Suppressor macrophage treated with lipopolysaccharide for 4 hours (primary cell): ENCODE results near the gene C6orf52.
A peak's percentile ranks its signal among the peaks of the same experiment; 100 is the strongest.
"Not testable (repeated sequence)": the region's sequence is repeated elsewhere in the genome, so short reads cannot be mapped to it uniquely, and the experiment has no call there.

Source experiments
- DNase-seq: peaks from one replicate; pipeline ENCODE4 v3.0.0-alpha.2; 2020

Gene C6orf52

DNA sequence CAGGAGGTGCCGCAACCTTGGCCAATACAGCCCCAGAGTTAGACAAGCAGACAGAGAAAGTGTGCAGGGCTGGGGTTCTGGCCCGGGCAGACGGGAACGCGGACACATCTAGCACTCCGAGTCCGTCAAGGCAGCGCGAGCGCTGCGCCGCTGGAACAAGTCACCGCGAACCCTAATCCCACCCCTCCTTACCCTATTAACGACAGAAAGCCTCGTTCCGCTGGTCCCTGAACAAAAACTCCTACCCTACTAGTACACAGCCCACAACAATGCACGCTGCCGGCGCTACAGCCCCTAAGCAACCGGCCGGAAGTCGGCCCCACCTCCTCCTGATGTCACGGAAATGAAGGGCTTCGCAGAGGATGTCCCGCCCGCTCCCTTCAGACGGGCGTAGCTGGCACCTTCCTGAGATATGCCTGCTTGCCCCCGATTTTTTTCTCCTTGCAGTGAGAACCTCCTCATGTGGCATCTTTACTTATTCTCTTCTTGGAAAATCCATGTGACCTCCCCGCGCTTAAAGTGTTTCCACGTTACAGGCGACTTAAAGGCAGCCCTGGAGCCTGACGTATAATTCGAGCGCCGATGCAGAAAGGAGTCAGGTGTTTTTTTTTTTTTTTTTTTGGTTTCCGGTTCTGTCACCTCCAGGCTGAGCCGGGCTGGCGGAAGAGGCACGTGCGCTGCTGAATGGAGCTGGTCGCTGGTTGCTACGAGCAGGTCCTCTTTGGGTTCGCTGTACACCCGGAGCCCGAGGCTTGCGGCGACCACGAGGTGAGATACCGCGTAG, at the start of gene C6orf52, which contains the start of gene PAK1IP1:
Gene C6orf52, minus strand, starts transcription at position 315 of the 784 bp plus-strand sequence. CDS start 7,066 bp downstream, outside the sequence.
Gene PAK1IP1, plus strand, starts transcription at position 671 of the 784 bp plus-strand sequence. Its CDS starts 14 bp downstream, at position 685.
- peak; percentile 94 for DNase-seq

DNA sequence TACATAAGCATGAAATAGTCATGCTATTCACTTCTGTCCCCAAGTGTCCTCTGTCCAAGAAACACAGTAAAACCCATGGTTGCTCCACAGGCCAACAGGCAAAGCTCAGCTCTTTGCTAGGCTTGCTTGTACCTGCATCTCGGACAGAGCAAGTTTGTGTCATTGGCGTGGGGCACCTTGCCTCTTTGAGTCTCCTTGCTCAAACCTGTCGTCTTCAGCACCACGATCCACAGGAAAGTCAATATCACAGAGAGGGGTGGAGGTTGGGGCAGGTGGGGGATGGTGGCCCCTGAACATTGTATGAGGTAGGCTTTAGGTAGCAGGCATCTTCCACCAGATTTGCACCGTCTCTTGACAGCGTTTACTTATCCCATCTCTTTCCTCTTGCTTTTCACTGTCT, 49.1 kb upstream of the C6orf52 start:
- DNase-seq = no peak

DNA sequence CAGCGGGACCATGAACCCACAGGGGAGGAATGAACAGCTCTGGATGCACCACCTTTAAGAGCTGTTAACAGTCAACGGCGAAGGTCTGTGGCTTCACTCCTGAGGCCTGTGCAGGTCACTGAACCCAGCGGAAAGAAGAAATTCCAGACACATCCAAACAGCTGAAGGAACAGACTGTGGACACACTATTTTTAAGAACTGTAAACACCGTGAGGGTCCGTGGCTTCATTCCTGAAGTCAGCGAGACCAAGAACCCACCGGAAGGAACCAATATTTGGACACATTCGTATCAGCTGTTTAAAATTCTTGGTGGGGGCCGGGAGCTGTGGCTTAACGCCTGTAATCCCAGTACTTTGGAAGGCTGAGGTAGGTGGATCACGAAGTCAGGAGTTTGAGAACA, 47.8 kb upstream of the C6orf52 start:
- no peak for DNase-seq

DNA sequence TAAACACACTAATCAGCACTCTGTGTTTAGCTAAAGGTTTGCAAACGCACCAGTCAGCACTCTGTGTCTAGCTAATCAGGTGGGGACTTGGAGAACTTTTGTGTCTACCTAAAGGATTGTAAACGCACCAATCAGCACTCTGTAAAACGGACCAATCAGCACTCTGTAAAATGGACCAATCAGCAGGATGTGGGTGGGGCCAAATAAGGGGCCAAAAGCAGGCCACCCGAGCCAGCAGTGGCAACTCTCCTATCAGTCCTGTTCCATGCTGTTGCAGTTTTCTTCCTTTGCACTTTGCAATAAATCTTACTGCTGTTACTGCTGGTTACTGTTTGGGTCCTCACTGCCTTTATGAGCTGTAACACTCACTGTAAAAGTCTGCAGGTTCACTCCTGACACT, 47.2 kb upstream of the C6orf52 start:
- DNase-seq = not testable (repeated sequence)

DNA sequence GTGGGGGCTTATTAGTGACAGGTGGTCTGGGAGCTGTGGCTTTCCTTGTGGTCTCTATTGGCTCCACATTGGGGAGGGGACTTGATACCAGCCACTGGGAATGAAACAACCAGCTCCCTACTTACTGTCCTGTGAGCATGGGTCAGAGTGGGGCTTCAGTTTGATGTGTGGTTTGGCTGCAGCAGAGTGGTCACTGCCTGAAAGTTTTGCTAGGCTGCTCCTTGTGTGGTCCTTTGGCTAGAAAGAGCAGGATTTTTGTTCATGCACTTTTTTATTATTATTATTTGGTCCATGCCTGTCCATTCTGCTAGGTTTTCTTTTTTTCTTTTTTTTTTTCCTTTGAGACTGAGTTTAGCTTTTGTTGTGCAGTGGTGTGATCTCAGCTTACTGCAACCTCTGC, 45.6 kb upstream of the C6orf52 start:
- DNase-seq = no peak

DNA sequence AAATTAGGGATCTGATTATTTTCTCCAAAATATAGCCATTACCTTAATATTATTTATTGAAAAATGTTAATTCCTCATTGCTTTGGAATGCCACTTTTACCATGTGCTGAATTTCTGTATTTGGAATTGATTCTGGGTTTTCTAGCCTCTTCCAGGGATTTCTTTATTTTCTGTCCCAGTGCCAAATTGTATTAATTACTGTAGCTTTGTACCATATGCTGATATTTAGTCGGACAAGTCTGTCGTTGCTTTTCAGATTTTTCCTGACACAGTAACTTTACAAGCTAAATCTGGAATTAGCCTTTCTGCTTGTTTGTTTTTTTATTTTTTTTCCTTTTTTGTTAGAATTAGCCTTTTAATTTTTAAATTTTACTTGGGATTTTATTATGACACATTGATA, 42.3 kb upstream of the C6orf52 start:
- DNase-seq = no peak

DNA sequence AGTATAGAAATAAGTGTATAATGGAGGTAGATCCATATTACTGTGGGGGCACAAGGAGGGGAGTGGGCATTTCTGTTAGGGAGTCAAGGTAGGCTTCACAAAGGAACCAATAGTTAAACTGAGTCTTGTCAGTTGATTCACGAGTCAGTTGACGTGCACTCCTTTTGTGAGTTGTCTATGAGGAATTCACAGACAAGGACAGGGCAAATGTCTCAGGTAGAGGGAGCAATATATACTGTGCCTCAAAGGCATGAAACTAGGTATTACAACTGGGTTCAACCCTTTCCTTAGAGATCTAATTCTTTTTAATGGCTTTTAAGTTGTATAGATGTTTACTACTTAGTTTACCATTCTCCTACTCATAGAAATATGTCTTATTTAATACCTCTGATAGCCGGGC, 39.4 kb upstream of the C6orf52 start:
- no peak for DNase-seq

DNA sequence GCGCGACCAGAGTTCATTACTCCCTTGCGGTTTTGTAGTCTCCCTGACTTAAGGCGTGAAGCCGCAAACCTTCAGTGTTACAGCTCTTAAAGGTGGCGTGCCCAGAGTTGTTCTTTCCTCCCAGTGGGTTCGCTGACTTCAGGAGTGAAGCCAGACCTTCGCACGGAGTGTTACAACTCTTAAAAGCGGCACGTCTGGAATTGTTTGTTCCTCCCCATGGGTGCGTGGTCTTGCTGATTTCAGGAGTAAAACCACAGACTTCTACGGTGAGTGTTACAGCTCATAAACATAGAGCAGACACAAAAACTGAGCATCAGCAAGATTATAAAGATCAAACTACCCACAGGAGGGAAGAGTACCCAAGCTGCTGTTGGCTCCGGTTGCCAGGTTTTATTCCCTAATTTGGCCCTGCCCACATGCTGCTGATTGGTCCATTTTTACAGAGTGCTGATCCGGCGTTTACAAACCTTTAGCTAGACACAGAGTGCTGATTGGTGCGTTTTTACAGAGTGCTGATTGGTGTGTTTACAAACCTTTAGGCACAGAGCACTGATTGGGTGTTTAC, 38.8 kb upstream of the C6orf52 start:
- no peak for DNase-seq

DNA sequence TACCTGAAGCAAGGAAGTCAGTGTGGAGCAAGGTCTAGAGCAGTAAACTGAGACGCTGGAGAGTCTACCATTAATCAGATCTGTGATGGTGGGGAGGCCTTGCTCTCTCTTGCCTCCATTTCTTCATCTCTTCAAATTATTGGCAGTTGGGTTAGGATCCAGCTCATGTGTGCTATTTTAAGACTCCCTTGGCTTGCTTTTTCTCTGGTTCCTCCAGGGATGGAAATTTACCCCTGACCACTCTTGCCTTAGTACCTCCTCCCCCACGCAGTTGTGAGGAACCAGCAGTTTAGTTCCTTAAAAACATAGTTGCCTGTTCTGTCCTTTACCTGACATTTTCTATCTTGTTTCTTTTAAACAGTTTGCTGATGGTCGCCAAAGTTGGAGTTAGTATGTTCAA, 35.8 kb upstream of the C6orf52 start:
- DNase-seq = no peak

DNA sequence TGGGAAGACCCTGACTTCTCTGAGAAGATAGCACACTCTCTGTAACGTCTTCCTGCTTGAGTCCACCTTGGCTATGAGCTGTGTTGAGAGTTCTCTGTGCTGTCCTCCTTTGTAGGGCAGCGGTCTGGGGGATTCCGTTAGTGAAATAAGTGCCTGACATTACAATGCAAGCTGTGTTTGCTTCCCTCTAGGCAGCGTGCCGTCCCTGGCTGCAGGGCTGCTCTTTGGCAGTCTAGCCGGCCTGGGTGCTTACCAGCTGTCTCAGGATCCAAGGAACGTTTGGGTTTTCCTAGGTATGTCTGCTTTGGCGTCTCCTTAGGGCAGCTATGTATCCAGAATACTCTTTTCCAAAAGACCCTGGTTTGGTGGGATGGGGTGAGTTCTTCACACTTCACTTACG, 31.3 kb upstream of the C6orf52 start:
- DNase-seq = no peak

DNA sequence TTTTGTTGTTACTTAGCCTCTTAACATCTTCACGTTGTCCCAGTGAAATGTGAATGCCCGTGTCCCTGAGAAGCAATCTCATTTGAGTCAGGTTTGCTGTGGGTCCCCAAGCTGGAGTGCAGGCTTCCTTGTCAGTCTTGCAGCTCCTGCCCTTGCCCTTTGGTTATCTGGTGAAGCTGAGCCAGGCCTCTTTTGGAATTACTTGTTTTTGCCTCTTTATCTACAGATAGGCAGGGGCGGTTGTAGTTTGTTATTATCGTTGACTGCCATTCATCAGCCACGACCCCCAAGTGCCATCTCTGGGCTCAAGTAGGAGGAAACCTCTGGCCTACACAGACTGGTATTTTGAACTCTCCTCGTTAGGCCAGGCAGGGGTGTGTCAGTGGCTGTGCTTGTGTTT, 30.6 kb upstream of the C6orf52 start:
- no peak for DNase-seq

DNA sequence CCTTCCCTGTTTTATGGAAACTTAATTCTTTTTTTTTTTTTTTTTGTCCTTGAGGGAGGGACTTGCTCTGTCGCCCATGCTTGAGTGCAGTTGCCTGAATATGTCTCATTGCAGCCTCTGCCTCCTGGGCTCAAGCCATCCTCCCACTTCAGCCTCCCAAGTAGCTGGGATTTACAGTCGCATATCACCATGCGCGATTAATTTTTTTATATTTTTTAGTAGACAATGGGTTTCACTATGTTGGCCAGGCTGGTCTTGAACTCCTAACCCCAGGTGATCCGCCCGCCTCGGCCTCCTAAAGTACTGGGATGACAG, 29.1 kb upstream of the C6orf52 start:
- DNase-seq = no peak

DNA sequence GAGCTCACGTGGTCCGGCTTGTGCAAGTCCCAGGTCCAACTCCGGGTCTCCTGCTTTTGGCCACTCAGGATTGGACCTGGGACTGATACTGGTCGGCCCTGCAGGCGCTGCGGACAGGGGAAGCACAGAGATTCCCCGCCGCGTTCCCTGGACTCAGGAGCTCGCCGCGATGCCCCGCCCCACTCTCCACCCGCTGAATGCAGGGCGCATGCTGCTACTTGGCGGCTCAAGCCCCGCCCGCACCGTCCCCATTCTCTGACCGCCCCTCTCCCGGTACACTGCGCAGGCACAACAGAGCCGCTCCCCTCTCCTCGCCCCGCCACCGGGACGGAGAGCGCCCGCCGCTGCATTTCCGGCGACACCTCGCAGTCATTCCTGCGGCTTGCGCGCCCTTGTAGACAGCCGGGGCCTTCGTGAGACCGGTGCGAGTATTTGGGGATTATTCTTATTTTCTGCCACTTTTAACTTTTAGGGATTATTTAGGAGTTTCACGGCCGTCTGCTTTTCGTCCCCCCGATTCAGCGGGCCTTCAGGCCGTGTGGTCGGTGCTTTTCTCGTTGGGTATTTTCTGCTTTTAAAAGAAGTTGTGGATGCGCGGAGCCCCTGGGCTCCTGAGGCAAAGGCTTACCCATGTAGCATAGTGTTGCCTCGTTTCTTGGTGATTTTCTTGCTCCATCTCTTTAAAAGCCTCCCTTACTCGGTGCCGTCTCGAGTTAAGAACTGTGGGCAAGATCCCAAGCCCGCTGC, 28.6 kb upstream of the C6orf52 start, which contains the start of gene TMEM14C:
Gene TMEM14C, plus strand, starts transcription at position 251 of the 747 bp plus-strand sequence. CDS start 1,544 bp downstream, outside the sequence.
- DNase-seq = peak; percentile 93

DNA sequence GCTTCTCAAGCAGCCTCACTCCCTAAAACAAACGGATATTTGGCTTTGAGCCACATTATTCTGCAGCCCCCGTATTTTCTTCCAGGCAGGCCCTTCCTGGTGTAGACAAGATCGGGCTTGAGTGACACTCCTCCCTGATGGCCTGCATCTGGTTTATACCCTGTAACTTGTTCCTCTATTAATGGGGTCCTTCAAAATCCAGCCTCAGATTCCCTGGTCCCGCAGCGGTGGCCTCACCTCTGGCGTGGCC, 28.1 kb upstream of the C6orf52 start:
- no peak for DNase-seq

DNA sequence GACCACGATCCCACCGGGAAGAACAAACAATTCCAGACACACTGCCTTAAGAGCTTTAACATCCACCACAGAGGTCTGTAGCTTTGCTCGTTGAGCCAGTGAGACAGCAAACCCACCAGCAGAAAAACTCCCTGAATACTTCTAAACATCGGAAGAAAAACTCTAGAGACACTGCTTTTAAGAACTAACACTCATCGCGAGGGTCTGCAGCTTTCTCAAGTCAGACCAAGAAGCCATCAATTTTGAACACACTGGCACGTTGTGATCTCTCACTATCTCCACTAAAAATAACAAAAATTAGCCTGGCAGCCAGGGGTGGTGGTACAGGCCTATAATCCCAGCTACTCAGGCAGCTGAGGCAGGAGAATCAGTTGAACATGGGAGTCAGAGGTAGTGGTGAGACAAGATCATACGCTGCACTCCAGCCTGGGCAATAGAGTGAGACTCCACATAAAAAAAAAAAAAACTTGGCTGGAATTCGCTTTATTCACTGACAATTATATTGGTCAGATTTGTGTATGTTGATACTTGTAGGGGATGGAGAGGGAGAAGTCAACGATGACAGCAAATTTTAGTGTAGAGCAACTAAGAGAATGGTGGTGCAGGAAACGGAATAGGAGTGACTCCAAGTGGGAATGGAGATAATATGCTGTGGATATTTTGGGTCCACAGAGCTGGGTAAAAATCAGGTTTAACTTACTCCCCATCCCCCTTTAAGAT, 27.6 kb upstream of the C6orf52 start:
- no peak for DNase-seq

DNA sequence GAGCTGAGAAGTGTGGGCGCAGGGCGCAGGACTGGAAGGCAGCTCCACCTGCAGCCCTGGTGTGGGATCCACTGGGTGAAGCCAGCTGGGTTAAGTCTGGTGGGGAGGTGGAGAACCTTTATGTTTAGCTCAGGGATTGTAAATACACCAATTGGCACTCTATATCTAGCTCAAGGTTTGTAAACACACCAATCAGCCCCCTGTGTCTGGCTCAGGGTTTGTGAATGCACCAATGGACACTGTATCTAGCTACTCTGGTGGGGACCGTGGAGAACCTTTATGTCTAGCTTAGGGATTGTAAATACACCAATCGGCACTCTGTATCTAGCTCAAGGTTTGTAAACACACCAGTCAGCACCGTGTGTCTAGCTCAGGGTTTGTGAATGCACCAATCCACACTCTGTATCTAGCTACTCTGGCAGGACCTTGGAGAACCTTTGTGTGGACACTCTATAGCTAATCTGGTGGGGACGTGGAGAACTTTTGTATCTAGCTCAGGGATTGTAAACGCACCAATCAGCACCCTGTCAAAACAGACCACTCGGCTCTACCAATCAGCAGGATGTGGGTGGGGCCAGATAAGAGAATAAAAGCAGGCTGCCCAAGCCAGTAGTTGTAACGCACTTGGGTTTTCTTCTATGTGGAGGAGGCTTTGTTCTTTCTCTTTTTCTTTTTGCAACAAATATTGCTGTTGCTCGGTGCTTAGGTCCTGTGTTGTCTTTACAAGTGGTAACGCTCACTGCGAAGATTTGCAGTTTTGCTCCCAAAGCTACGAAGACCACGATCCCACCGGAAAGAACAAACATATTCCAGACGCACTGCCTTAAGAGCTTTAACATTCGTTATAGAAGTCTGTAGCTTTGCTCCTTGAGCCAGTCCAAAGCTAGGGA, 26.8 kb upstream of the C6orf52 start:
- DNase-seq = not testable (repeated sequence)

DNA sequence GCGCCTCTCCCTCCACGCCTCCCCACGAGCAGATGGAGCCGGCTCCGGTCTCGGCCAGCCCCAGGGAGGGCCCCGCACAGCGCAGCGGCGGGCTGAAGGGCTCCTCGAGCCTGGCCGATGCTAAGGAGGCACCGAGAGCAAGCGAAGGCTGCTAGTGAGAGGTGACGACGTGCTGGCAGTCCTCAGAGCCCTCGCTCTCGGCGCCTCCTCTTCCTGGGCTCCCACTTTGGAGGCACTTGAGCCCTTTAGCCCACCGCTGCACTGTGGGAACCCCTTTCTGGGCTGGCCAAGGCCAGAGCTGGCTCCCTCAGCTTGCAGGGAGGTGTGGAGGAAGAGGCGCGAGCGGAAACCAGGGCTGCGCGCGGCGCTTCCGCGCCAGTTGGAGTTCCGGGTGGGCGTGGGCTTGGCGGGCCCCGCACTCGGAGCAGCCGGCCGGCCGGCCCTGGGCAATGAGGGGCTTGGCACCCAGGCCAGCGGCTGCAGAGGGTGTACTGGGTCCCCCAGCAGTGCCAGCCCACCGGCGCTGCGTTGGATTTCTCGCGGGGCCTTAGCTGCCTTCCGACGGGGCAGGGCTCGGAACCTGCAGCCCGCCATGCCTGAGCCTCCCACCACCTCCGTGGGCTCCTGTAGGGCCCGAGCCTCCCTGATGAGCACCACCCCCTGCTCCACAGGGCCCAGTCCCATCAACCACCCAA, 26.0 kb upstream of the C6orf52 start:
- DNase-seq = peak; percentile 41

DNA sequence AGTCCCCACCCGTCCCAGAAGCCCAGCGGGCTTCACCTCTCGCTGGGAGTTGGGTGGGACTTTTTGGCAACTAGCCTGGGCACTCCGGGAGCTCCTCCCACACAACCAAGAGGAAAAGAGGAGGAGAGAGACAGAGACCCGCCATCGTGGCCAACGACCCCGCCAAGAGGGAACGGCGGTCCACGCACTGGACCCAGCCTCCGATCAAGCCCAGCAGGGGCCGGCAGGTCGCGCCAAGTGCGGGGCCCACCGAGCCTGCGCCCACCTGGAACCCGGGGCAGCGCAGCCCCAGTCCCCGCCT, 25.5 kb upstream of the C6orf52 start:
- no peak for DNase-seq

DNA sequence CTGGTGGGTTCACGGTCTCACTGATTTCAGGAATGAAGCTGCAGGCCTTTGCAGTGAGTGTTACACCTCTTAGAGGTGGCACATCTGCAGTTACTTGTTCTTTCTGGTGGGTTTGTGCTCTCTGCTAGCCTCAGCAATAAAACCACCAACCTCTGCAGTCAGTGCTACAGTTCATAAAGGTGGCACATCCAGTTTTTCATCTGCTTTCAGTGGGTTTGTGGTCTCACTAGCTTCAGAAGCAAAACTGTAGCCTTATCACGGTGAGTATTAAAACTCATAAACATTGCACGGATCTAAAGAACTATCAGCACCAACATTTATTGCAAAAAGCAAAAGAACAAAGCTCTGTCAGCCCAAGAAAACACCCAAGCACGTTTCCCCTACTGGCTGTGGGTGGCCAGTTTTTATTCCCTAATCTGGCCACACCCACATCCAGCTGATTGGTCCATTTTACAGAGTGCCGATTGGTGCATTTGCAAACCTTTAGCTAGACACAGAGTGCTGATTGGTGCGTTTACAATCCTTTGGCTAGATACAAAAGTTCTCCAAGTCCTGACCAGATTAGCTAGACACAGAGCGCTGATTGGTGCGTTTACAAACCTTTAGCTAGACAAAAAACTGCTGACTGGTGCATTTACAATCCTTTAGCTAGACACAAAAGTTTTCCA, 25.0 kb upstream of the C6orf52 start:
- peak; percentile 12 for DNase-seq

DNA sequence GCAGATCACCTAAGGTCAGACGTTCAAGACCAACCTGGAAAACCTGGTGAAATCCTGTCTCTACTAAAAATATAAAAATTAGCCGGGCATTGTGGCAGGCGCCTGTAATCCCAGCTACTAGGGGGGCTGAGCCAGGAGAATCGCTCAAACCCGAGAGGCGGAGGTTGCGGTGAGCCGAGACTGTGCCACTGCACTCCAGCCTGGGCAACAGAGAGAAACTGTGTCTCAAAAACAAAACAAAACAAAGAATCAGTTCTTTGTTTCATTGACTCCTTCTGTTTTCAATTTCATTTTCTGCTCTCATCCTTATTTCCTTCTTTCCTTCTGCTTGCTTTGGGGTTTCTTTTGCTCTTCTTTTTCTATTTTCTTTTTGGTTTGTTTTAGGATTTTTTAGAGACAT, 19.5 kb upstream of the C6orf52 start:
- DNase-seq = no peak

DNA sequence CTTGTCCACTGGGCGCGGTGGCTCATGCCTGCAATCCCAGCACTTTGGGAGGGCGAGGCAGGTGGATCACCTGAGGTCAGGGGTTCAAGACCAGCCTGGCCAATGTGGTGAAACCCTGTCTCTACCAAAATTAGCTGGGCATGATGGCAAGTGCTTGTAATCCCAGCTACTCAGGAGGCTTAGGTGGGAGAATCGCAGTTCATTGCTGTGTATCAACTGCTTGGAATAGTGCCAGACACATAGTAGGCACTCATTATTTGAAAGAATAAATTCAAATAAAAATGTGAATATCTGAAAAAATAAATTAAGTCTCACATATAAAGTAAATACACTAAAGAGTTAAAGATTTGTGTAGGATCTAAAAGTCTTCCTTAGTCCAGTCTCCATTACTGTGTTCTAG, 2.2 kb upstream of the C6orf52 start:
- DNase-seq = no peak
